Measurements from ENCODE around the gene HIF1A. TPM values are rescaled to one million over a fixed set of nuclear protein-coding genes. Genes with fewer than 3 reads are reported as not detected.

HIF1A gene
- total and polyA plus RNA-seq, 2 of the 8 experiments (the other 6 are each of a cell fraction or from before 2014, with no cell fraction given): 54.8 to 175 TPM

DNA sequence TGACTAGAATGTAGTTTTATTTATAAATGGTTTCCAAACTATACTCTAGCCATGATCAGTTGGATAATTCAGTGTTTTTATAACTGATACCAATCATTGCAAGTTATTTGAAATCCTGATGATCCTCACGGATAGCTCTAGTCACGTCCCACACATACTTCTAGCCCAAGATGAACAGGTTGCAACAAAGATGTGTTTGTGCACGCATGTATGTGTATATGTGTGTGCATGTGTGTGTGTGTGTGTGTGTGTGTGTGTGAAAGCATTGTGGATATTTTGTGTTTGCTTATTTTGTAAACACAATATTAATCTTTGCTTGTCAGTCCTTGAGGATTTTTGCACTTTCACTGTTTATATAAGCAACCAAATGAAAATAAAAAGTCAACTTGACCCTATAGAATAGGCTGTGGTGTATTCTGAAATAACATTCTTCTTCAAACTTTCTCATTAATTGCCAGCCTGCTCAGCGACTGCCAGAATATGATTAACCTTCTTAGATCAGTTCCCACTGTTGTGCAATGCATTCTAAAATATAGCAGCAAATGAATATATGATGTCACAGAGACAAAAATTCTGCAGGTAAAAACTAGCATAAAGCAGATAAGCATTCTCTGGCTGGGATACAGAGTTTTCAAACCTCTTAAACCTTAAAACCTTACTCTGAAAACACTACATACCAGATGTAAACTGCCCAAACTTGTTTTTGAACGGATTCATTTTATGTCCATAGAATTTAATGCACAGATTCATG lies 48.8 kb upstream of the HIF1A start:
- H4K20me1 ChIP-seq (replicated peaks in 1 of 2; ENCODE audit: control insufficient read depth in 1 of 2, insufficient read depth in 2 of 2, low read length in 2 of 2): no peaks in the 10 kb centered on the region
- WGBS, 2 experiments (ENCODE audit: extremely low coverage in 1 of 2, insufficient coverage in 1 of 2, insufficient read length in 1 of 2, insufficient replicate concordance in 2 of 2, low coverage in 1 of 2, low lambda C conversion rate in 2 of 2, missing lambda C conversion rate in 1 of 2): 90% methylated on average over 5 of the region's 5 CpGs; no CpG with 5 or more reads in 1 of the 2 experiments
- no peaks in the 10 kb centered on the region; the same call in 1 of the 2 replicates for H3K23me2 ChIP-seq (ENCODE audit: low read depth, low read length)
- no peaks in the 10 kb centered on the region for H3K79me1 ChIP-seq (ENCODE audit: low read depth, low read length)
- POLR2A ChIA-PET (ENCODE audit: partially characterized antibody): no interaction called here
- H3K9me3 ChIP-seq (ENCODE audit: insufficient read depth in 2 of 2, low read depth in 1 of 2, low read length in 1 of 2): no peaks in the 10 kb centered on the region
- no peak overlapping the region for H4K5ac ChIP-seq (ENCODE audit: insufficient read length, low read depth, low read length)
- H3K56ac ChIP-seq (replicated peaks; ENCODE audit: insufficient read length, low read depth, low read length): peak overlapping the region; percentile 17
- CTCF ChIA-PET (ENCODE audit: partially characterized antibody): no interaction called here
- no peak for FAIRE-seq
- H4K8ac ChIP-seq (ENCODE audit: extremely low read depth, insufficient read depth, low read length): no peak overlapping the region
- no peak overlapping the region for H3K4ac ChIP-seq (replicated peaks; ENCODE audit: insufficient read length, low read depth, low read length)
- no peak overlapping the region for H3K14ac ChIP-seq (ENCODE audit: insufficient read length)
- H3K23ac ChIP-seq (ENCODE audit: insufficient read length): no peak overlapping the region
- H3K9ac ChIP-seq (replicated peaks in 1 of 4; ENCODE audit: extremely low read depth in 1 of 4, low read depth in 3 of 4, low read length in 3 of 4): no peak overlapping the region
- no peak overlapping the region for H3K18ac ChIP-seq (ENCODE audit: extremely low read depth, low read length)
- no peak overlapping the region for H3K27ac ChIP-seq (ENCODE audit: low read depth, low read length)
- no peak for DNase-seq (ENCODE audit: low read depth in 1 of 2, low spot score in 2 of 2)
- no peak overlapping the region for H2BK5ac ChIP-seq (ENCODE audit: low read depth, low read length)
- H4K91ac ChIP-seq (replicated peaks; ENCODE audit: insufficient read length, low read length): no peak overlapping the region
- H2AFZ ChIP-seq (ENCODE audit: low read length): no peak overlapping the region
- no peak for TF ChIP-seq JUN (IDR thresholded peaks at IDR 0.05; ENCODE audit: low read depth, low read length)
- TF ChIP-seq EZH2 (IDR thresholded peaks at IDR 0.05; ENCODE audit: low read depth, low read length, severe bottlenecking): no peak
- TF ChIP-seq RAD21 (IDR thresholded peaks at IDR 0.05 in 1 of 2, conservative IDR thresholded peaks at IDR 0.05 in 1 of 2; ENCODE audit: low read depth in 2 of 2, low read length in 2 of 2): no peak
- no peak for TF ChIP-seq BRCA1 (IDR thresholded peaks at IDR 0.05; ENCODE audit: low read depth, low read length)
- H2BK120ac ChIP-seq (replicated peaks; ENCODE audit: low read depth, low read length): no peak overlapping the region
- H3K4me1 ChIP-seq (replicated peaks in 1 of 4; ENCODE audit: control insufficient read depth in 3 of 4, insufficient read depth in 4 of 4, low read length in 3 of 4): no peaks in the 10 kb centered on the region
- no peak overlapping the region for H2BK12ac ChIP-seq (ENCODE audit: low read depth, low read length)
- no peak overlapping the region for H2BK15ac ChIP-seq (ENCODE audit: low read length)
- no peaks in the 10 kb centered on the region for H3K27me3 ChIP-seq (replicated peaks in 1 of 4; ENCODE audit: control insufficient read depth in 3 of 4, extremely low read depth in 1 of 4, insufficient read depth in 3 of 4, low read length in 3 of 4)
- H3K79me2 ChIP-seq (ENCODE audit: control insufficient read depth in 1 of 2, insufficient read depth in 2 of 2, low read length in 2 of 2): no peaks in the 10 kb centered on the region
- H2AK5ac ChIP-seq (ENCODE audit: low read depth, low read length): no peak overlapping the region
- no peak overlapping the region for H2BK20ac ChIP-seq (ENCODE audit: low read length)
- no peaks in the 10 kb centered on the region for H3K36me3 ChIP-seq (ENCODE audit: control insufficient read depth in 2 of 4, insufficient read depth in 4 of 4, low read length in 3 of 4)
- no peak overlapping the region for H3K4me2 ChIP-seq (ENCODE audit: insufficient read depth in 1 of 2, low read depth in 2 of 2, low read length in 2 of 2)
- H3K4me3 ChIP-seq (ENCODE audit: extremely low read depth in 1 of 4, insufficient read depth in 2 of 4, low read depth in 3 of 4, low read length in 4 of 4): no peak overlapping the region
